Measurements from ENCODE around the gene SNX32.

Gene SNX32

DNA sequence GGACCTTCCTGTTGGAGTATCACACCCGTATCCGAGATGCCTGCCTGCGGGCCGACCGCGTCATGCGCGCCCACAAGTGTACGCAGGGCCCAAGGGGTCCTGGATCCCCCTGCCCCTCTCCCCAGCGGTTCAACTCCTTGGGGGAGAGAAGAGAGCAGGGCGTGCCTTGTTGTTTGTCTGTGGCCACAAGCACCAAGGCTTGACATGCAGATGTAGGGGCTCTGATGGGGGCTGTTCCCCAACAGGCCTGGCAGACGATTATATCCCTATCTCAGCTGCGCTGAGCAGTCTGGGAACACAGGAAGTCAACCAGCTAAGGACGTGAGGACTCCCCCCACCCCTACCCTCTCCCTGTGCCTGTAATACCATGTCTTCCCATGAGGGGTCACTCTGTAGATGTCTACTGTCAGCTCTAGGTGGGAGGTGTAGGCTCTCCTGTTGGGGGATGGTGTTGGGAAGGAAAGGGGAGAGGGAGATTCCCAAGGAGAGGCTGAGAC, 17.4 kb downstream of the SNX32 start:
- H3K27me3 ChIP-seq (ENCODE audit: control insufficient read depth, low read length) = 0 out of 2 replicates have a peak, but pooled peaks cover 2% of the 10 kb centered on the region
- peaks cover 20% of the 10 kb centered on the region for H3K79me2 ChIP-seq (ENCODE audit: control insufficient read depth, low read length)
- H3K4me3 ChIP-seq (ENCODE audit: low read length) = no peak overlapping the region
- peaks cover 5% of the 10 kb centered on the region; the same call in 1 of the 2 replicates for H3K9me3 ChIP-seq (ENCODE audit: control insufficient read depth, insufficient read depth, low read length)
- peaks cover 13% of the 10 kb centered on the region for H4K20me1 ChIP-seq (ENCODE audit: control insufficient read depth, insufficient read depth, low read depth, low read length)
- H3K4me1 ChIP-seq (ENCODE audit: control insufficient read depth, low read length) = peaks cover under 1% of the 10 kb centered on the region
- no peaks in the 10 kb centered on the region for H3K9me2 ChIP-seq (replicated peaks; ENCODE audit: control insufficient read depth, low read length)
- H3F3A ChIP-seq (ENCODE audit: control insufficient read depth, insufficient read depth) = peaks cover 22% of the 10 kb centered on the region
- H3K4me2 ChIP-seq (ENCODE audit: low read length) = no peak overlapping the region
- H3K27ac ChIP-seq (ENCODE audit: low read depth, low read length) = no peak overlapping the region
- peaks cover 51% of the 10 kb centered on the region for H3K36me3 ChIP-seq (ENCODE audit: control insufficient read depth, low read length)
- TF ChIP-seq, protein P1, sequence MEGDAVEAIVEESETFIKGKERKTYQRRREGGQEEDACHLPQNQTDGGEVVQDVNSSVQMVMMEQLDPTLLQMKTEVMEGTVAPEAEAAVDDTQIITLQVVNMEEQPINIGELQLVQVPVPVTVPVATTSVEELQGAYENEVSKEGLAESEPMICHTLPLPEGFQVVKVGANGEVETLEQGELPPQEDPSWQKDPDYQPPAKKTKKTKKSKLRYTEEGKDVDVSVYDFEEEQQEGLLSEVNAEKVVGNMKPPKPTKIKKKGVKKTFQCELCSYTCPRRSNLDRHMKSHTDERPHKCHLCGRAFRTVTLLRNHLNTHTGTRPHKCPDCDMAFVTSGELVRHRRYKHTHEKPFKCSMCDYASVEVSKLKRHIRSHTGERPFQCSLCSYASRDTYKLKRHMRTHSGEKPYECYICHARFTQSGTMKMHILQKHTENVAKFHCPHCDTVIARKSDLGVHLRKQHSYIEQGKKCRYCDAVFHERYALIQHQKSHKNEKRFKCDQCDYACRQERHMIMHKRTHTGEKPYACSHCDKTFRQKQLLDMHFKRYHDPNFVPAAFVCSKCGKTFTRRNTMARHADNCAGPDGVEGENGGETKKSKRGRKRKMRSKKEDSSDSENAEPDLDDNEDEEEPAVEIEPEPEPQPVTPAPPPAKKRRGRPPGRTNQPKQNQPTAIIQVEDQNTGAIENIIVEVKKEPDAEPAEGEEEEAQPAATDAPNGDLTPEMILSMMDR (IDR thresholded peaks at IDR 0.05; ENCODE audit: low read depth, low read length, poor library complexity, severe bottlenecking) = peak; percentile 79
- no peak for TF ChIP-seq EZH2phosphoT487 (IDR thresholded peaks at IDR 0.05; ENCODE audit: borderline replicate concordance, low read length)

DNA sequence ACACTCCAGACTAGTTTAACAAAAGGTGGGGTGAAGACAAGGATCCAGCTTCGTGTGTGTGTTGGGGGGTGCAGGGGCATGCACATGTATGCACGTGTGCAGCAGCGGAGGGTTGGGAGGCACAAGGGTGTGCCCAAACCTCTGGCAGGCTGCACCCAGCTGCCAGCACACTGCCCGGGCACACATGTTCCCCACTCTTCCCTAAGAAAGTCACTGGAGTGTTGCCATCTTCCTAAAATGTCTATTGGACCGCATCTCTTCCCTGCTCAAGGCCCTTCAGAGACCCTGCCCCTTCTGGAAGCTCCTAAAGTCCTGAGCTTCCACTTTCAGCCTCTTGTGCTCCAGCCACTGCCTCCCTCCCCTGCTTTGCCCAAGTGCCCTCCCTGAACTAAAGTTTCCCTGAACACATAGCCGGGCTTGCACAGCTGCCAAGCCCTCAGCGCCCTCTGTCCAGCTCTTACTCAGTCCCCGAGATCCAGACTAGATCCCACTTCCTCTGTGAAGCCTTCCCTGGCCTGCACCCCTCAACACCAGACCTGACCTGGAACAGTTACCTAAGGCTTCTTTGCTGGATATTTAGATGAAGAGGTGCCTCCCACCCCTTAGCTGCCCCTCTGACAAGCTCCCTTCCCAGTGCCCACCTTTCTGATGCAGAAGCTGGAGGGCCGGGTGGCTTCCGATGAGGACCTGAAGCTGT, 18.2 kb downstream of the SNX32 start:
- H3K4me1 ChIP-seq (ENCODE audit: control insufficient read depth, low read length) = peaks cover 7% of the 10 kb centered on the region
- H3K27ac ChIP-seq (ENCODE audit: low read depth, low read length) = no peak overlapping the region
- peaks cover 59% of the 10 kb centered on the region for H3K36me3 ChIP-seq (ENCODE audit: control insufficient read depth, low read length)
- peaks cover 20% of the 10 kb centered on the region for H4K20me1 ChIP-seq (ENCODE audit: control insufficient read depth, insufficient read depth, low read depth, low read length)
- no peak overlapping the region for H3K4me2 ChIP-seq (ENCODE audit: low read length)
- TF ChIP-seq, protein P1 (IDR thresholded peaks at IDR 0.05; ENCODE audit: low read depth, low read length, poor library complexity, severe bottlenecking) = no peak
- H3K79me2 ChIP-seq (ENCODE audit: control insufficient read depth, low read length) = peaks cover 28% of the 10 kb centered on the region
- H3K4me3 ChIP-seq (ENCODE audit: low read length) = no peak overlapping the region
- no peaks in the 10 kb centered on the region for H3K9me2 ChIP-seq (replicated peaks; ENCODE audit: control insufficient read depth, low read length)
- 0 out of 2 replicates have a peak, but pooled peaks cover 2% of the 10 kb centered on the region for H3K27me3 ChIP-seq (ENCODE audit: control insufficient read depth, low read length)
- peaks cover 27% of the 10 kb centered on the region for H3F3A ChIP-seq (ENCODE audit: control insufficient read depth, insufficient read depth)
- H3K9me3 ChIP-seq (ENCODE audit: control insufficient read depth, insufficient read depth, low read length) = peaks cover 5% of the 10 kb centered on the region; the same call in 1 of the 2 replicates

DNA sequence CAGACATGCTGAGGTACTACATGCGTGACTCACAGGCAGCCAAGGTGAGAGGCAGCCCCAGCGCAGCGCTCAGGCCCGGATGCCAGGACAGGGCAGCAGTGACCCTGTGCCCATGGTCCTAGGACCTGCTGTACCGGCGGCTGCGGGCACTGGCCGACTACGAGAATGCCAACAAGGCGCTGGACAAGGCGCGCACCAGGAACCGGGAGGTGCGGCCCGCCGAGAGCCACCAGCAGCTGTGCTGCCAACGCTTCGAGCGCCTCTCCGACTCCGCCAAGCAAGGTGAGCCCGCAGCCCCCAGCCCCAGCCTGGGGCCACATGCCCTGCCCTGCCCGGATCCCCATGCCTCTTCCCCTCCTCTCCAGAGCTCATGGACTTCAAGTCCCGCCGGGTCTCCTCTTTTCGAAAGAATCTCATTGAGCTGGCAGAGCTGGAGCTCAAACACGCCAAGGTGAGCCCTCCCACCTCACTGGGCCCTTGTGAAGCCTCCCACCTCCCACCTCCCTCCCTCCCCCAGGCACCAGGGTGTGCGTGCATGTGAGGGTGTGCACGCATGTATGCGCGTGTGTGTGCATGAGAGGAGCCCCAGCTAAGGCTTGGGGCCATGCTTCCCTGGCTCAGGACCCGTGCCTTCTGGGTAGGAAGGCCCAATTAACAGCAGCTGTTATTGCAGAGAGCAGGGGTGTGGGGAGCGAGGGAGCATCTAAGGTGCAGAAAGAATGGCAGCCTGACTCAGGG, 18.9 kb downstream of the SNX32 start:
- no peaks in the 10 kb centered on the region for H3K9me2 ChIP-seq (replicated peaks; ENCODE audit: control insufficient read depth, low read length)
- H3K4me1 ChIP-seq (ENCODE audit: control insufficient read depth, low read length) = peaks cover 7% of the 10 kb centered on the region
- 0 out of 2 replicates have a peak, but pooled peaks cover 2% of the 10 kb centered on the region for H3K27me3 ChIP-seq (ENCODE audit: control insufficient read depth, low read length)
- no peak overlapping the region for H3K4me3 ChIP-seq (ENCODE audit: low read length)
- no peak for TF ChIP-seq EZH2phosphoT487 (IDR thresholded peaks at IDR 0.05; ENCODE audit: borderline replicate concordance, low read length)
- TF ChIP-seq, protein P1 (IDR thresholded peaks at IDR 0.05; ENCODE audit: low read depth, low read length, poor library complexity, severe bottlenecking) = no peak
- H3K27ac ChIP-seq (ENCODE audit: low read depth, low read length) = no peak overlapping the region
- peaks cover 65% of the 10 kb centered on the region for H3K36me3 ChIP-seq (ENCODE audit: control insufficient read depth, low read length)
- peaks cover 27% of the 10 kb centered on the region for H3F3A ChIP-seq (ENCODE audit: control insufficient read depth, insufficient read depth)
- peaks cover 20% of the 10 kb centered on the region for H4K20me1 ChIP-seq (ENCODE audit: control insufficient read depth, insufficient read depth, low read depth, low read length)
- H3K9me3 ChIP-seq (ENCODE audit: control insufficient read depth, insufficient read depth, low read length) = peaks cover 5% of the 10 kb centered on the region; the same call in 1 of the 2 replicates
- H3K4me2 ChIP-seq (ENCODE audit: low read length) = no peak overlapping the region
- H3K79me2 ChIP-seq (ENCODE audit: control insufficient read depth, low read length) = peaks cover 35% of the 10 kb centered on the region
